ENCODE results near the gene ZNF638. TPM values are rescaled to one million over a fixed set of nuclear protein-coding genes. Genes with fewer than 3 reads are reported as not detected.

ZNF638 gene, protein sequence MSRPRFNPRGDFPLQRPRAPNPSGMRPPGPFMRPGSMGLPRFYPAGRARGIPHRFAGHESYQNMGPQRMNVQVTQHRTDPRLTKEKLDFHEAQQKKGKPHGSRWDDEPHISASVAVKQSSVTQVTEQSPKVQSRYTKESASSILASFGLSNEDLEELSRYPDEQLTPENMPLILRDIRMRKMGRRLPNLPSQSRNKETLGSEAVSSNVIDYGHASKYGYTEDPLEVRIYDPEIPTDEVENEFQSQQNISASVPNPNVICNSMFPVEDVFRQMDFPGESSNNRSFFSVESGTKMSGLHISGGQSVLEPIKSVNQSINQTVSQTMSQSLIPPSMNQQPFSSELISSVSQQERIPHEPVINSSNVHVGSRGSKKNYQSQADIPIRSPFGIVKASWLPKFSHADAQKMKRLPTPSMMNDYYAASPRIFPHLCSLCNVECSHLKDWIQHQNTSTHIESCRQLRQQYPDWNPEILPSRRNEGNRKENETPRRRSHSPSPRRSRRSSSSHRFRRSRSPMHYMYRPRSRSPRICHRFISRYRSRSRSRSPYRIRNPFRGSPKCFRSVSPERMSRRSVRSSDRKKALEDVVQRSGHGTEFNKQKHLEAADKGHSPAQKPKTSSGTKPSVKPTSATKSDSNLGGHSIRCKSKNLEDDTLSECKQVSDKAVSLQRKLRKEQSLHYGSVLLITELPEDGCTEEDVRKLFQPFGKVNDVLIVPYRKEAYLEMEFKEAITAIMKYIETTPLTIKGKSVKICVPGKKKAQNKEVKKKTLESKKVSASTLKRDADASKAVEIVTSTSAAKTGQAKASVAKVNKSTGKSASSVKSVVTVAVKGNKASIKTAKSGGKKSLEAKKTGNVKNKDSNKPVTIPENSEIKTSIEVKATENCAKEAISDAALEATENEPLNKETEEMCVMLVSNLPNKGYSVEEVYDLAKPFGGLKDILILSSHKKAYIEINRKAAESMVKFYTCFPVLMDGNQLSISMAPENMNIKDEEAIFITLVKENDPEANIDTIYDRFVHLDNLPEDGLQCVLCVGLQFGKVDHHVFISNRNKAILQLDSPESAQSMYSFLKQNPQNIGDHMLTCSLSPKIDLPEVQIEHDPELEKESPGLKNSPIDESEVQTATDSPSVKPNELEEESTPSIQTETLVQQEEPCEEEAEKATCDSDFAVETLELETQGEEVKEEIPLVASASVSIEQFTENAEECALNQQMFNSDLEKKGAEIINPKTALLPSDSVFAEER (N-terminal part only)
- 10 to 100 TPM; 73.2 to 76.9 TPM for total RNA-seq

DNA sequence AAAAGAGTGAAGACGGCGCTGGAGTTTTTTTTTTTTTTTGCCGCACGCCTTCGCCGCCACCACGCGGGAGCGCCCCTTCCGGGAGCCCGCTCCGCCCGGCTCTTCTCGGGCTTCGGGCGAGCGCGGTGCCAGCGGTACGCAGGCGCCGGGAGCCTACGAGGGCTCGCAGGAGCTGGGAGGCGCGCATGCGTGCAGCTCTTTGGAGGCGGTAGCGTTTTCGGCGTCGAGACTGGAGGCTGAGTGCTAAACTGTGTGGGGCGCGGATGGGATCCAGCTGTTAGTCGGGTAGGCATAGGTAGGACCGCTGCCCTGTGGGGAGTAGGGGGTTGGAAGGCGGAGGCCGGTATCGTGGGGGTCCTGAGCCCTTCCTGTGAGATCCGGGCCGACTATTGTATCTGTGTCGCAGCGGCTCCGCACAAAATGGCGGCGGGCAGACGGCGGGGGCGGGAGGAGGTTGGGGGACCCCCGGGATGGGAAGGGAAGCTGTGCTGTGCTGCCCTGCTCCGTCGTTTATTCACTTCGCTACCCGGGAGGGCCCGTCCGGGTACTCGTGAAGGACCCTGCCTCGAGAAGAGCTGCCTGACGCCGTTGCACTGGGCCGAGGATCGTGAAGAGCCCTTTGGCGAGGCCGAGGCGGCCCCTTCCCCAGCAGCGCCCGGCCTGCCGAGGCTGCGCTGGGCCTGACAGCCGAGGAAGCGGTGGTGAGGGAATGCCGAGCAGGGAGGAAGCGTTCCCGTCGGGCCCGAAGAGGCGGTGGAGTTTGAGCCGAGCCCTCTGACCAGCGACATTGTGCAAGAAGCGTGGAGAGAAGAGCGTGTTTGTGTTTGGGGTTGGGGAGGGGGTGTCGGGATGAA is at the start of gene ZNF638:
Gene ZNF638, plus strand, starts transcription at position 202 of the 854 bp plus-strand sequence. CDS start 17,173 bp downstream, outside the sequence.
- TF ChIP-seq, protein P1, sequence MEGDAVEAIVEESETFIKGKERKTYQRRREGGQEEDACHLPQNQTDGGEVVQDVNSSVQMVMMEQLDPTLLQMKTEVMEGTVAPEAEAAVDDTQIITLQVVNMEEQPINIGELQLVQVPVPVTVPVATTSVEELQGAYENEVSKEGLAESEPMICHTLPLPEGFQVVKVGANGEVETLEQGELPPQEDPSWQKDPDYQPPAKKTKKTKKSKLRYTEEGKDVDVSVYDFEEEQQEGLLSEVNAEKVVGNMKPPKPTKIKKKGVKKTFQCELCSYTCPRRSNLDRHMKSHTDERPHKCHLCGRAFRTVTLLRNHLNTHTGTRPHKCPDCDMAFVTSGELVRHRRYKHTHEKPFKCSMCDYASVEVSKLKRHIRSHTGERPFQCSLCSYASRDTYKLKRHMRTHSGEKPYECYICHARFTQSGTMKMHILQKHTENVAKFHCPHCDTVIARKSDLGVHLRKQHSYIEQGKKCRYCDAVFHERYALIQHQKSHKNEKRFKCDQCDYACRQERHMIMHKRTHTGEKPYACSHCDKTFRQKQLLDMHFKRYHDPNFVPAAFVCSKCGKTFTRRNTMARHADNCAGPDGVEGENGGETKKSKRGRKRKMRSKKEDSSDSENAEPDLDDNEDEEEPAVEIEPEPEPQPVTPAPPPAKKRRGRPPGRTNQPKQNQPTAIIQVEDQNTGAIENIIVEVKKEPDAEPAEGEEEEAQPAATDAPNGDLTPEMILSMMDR (IDR thresholded peaks at IDR 0.05) = peak; percentile 74
- intact Hi-C loops (cut with DNase I) = no loop called here
- Histone ChIP-seq H3K4me3 (peak within 1 kb of the TSS; percentile 85), H3K27me3 (no peaks in the 10 kb centered on the region), H3K9ac (ENCODE audit: low read depth in 2 of 2, low read length in 2 of 2) (peak within 1 kb of the TSS; percentile 88 to 97), H3K36me3 (no peaks in the 10 kb centered on the region), H3K4me1 (peaks cover 5% of the 10 kb centered on the region), H3K9me3 (no peaks in the 10 kb centered on the region), H3K27ac (peak within 1 kb of the TSS; percentile 79)
- DNase-seq = peak; percentile 91

DNA sequence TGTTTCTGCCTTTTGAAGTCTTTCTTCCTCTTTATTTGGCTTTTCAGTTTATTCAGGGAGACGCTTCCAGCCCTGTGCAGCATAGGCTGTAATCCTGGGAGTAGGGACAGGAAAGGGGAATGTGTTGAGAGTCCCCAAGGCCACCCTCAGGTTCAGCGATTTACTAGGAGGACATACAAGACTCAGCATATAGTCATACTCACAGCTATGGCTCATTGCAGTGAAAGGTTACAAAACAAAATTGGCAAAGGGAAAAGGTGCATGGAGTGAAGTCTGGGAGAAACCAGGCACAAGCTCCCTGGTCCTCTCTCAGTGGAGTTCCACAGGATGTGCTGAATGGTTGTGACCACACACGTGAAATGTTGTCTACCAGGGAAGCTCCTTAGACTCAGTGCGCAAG is 49.6 kb upstream of the ZNF638 start:
- Histone ChIP-seq H3K9ac (ENCODE audit: low read depth in 2 of 2, low read length in 2 of 2) (no peak overlapping the region), H3K4me3 (no peak overlapping the region), H3K36me3 (no peaks in the 10 kb centered on the region), H3K4me1 (no peaks in the 10 kb centered on the region), H3K27ac (no peak overlapping the region), H3K9me3 (no peaks in the 10 kb centered on the region), H3K27me3 (no peaks in the 10 kb centered on the region)
- TF ChIP-seq, protein P1 (IDR thresholded peaks at IDR 0.05) = no peak
- DNase-seq = no peak
- intact Hi-C loops (cut with DNase I) = no loop called here

DNA sequence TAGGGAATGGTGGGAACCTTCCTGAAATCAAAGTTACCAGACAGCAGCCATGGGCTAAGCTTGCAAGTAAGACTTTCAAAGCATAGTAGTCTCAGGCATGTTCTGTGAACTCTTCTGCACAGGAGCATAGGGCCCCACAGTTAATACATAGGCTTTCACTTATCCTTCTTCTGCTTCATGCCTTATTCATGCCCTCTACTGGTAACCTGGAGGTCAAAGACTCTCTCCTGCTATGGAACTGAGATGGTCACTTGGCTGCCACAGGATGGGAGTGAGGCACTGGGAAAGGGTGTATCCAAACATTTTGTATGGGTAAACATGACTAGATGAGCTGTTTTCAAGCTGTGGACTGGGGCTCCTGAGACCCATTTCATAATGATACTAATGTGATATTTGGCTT is 49.1 kb upstream of the ZNF638 start:
- intact Hi-C loops (cut with DNase I) = no loop called here
- no peak for DNase-seq
- H3K9ac ChIP-seq (ENCODE audit: low read depth in 2 of 2, low read length in 2 of 2) = no peak overlapping the region

DNA sequence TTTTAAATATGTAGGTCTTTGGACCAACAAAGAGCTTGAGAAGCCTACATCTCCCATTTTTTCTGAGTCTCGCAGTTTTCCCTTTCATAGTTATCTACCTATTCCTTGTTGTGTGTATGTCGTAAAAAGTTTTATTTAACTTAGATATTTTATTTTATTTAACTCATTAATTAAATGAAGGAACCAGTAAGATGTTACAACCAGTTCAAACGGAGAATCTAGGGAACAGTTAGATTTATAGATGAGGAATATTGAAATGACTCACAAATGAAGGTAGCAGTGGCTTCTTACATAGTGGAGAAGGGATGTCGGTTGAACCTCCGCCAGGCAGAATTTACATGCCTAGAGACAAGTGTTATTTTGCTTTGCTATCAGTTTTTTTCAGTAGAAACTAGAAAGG is 48.5 kb upstream of the ZNF638 start:
- Histone ChIP-seq H3K4me3 (no peak overlapping the region), H3K9me3 (no peaks in the 10 kb centered on the region), H3K4me1 (no peaks in the 10 kb centered on the region), H3K36me3 (no peaks in the 10 kb centered on the region), H3K27me3 (no peaks in the 10 kb centered on the region), H3K27ac (no peak overlapping the region), H3K9ac (ENCODE audit: low read depth in 2 of 2, low read length in 2 of 2) (no peak overlapping the region)
- TF ChIP-seq, protein P1 (IDR thresholded peaks at IDR 0.05) = no peak
- intact Hi-C loops (cut with DNase I) = no loop called here
- DNase-seq = no peak

More for the DNA sequence above, 49.1 kb upstream of the ZNF638 start:
- Histone ChIP-seq H3K27me3 (no peaks in the 10 kb centered on the region), H3K27ac (no peak overlapping the region), H3K4me1 (no peaks in the 10 kb centered on the region), H3K9me3 (no peaks in the 10 kb centered on the region), H3K4me3 (no peak overlapping the region), H3K36me3 (no peaks in the 10 kb centered on the region)
- TF ChIP-seq, protein P1 (IDR thresholded peaks at IDR 0.05) = no peak

Data from colonic mucosa (tissue), 4 donors.